ENCODE measurements around the gene IL17RA. TPM values are rescaled to one million over a fixed set of nuclear protein-coding genes. Genes with fewer than 3 reads are reported as not detected.

IL17RA gene
- total RNA-seq, 2 experiments from 2014 or later = 13.3 to 16.6 TPM

DNA sequence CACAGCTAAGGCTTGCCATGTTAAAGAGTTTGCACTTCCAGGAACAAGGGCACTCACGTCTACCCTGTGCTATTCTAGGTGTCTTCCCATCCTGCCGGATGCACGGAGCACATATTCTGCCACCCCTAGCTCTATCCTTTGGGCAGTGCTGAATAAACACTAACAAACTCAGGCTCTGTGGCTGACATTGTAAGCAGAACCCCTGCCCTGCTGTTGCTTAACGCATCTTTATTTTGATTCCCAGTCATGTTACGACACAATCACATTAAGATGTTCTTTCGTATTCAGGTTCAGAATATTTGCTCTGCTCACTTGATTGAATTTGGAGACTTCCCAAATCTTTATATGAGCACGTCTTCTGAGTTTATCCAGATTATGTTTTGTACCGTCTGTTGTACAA lies 77.9 kb downstream of the IL17RA start:
- Mint-ChIP-seq H3K27ac (no peak overlapping the region), H3K36me3 (peaks cover 9% of the 10 kb centered on the region), H3K27me3 (no peaks in the 10 kb centered on the region), H3K4me1 (peaks cover 11% of the 10 kb centered on the region), H3K9me3 (no peaks in the 10 kb centered on the region), H3K4me3 (no peak overlapping the region)
- DNase-seq = no peak

- Mint-ChIP-seq H3K4me3 (no peak overlapping the region), H3K27ac (no peak overlapping the region), H3K9me3 (no peaks in the 10 kb centered on the region), H3K4me1 (peaks cover 5% of the 10 kb centered on the region), H3K36me3 (peaks cover 3% of the 10 kb centered on the region), H3K27me3 (no peaks in the 10 kb centered on the region)
- no peak for DNase-seq
These were observed 79.7 kb downstream of the IL17RA start for GRCh38 chr22:17164392-17165024.

Other genes starting within 250 kb of the IL17RA start
- gene GAB4, start 76.8 kb upstream of the IL17RA start, total RNA-seq = under 1 TPM; 0.14 to 0.16 TPM
- under 1 TPM; 0.27 to 0.36 TPM for gene TMEM121B, start 36.4 kb downstream of the IL17RA start, total RNA-seq
- gene HDHD5, start 74.3 kb downstream of the IL17RA start, total RNA-seq = 10 to 100 TPM; 54.9 to 64.8 TPM
- gene ADA2, start 134.4 kb downstream of the IL17RA start, total RNA-seq = 1 to 10 TPM; 7.0 to 7.1 TPM

All from activated naive CD8-positive, alpha-beta T cell treated with anti-CD3 and anti-CD28 coated beads for 36 hours (primary cell).